DLD1 (cell line): ENCODE measurements around the gene ETV3L.
"Not testable (repeated sequence)": the region's sequence is repeated elsewhere in the genome, so short reads cannot be mapped to it uniquely, and the experiment has no call there.

Experiments
- in situ Hi-C: cut with HindIII; loops from 2 replicates; pipeline ENCODE4 v1.10.0; 2017; ENCODE audit warnings: low sequenced_read_pairs

ETV3L gene

GRCh38 chr1:157084720-157085119, 14.9 kb downstream of the ETV3L start:
- in situ Hi-C loops, result no loop called here

GRCh38 chr1:157081707-157082106, 17.9 kb downstream of the ETV3L start:
- in situ Hi-C loops, result no loop called here

GRCh38 chr1:157080714-157081113, 18.9 kb downstream of the ETV3L start:
- in situ Hi-C loops, result no loop called here

GRCh38 chr1:157077394-157077793, 22.2 kb downstream of the ETV3L start:
- in situ Hi-C loops, result no loop called here

- in situ Hi-C loops, result no loop called here
Observed at GRCh38 chr1:157073944-157074685, 25.5 kb downstream of the ETV3L start.

- in situ Hi-C loops, result no loop called here
Observed at GRCh38 chr1:157069601-157070000, 30.0 kb downstream of the ETV3L start.

GRCh38 chr1:157059241-157059640, 40.4 kb downstream of the ETV3L start:
- in situ Hi-C loops, result not testable (repeated sequence)

GRCh38 chr1:157056269-157056668, 43.3 kb downstream of the ETV3L start:
- in situ Hi-C loops, result no loop called here

GRCh38 chr1:157055729-157056128, 43.9 kb downstream of the ETV3L start:
- in situ Hi-C loops, result not testable (repeated sequence)

GRCh38 chr1:157050836-157051235, 48.8 kb downstream of the ETV3L start:
- in situ Hi-C loops, result no loop called here

GRCh38 chr1:157047062-157047410, 52.6 kb downstream of the ETV3L start:
- in situ Hi-C loops, result no loop called here

GRCh38 chr1:157045250-157046218, 54.1 kb downstream of the ETV3L start, which contains the start of gene ARHGEF11:
ARHGEF11 (minus strand) TSS chr1:157045742; CDS start chr1:157044330, 1,412 bp downstream.
- in situ Hi-C loops, result no loop called here

GRCh38 chr1:157044326-157044725, 55.3 kb downstream of the ETV3L start:
- in situ Hi-C loops, result no loop called here

GRCh38 chr1:157043685-157044084, 55.9 kb downstream of the ETV3L start:
- in situ Hi-C loops, result no loop called here

- in situ Hi-C loops, result no loop called here
Observed at GRCh38 chr1:157042846-157043245, 56.8 kb downstream of the ETV3L start.
